ENCODE results near the gene GPR55. TPM values are rescaled to one million over a fixed set of nuclear protein-coding genes. Genes with fewer than 3 reads are reported as not detected.

GPR55 gene
- total RNA-seq, 1 experiment from 2014 or later = not detected

- Histone ChIP-seq H3K4me2 (ENCODE audit: insufficient read depth, insufficient read length, low read length) (no peak overlapping the region), H2AK5ac (ENCODE audit: insufficient read length, low read length) (no peak overlapping the region), H4K20me1 (ENCODE audit: control insufficient read depth, insufficient read depth, insufficient read length) (no peaks in the 10 kb centered on the region), H4K8ac (replicated peaks; ENCODE audit: insufficient read length, low read depth, low read length) (no peak overlapping the region), H3K79me2 (ENCODE audit: insufficient read depth, low read length) (no peaks in the 10 kb centered on the region), H3K23ac (ENCODE audit: insufficient read length, low read depth, low read length) (no peak overlapping the region), H2BK120ac (ENCODE audit: low read depth, low read length, poor library complexity, severe bottlenecking) (no peak overlapping the region), H4K91ac (ENCODE audit: insufficient read length, low read depth, low read length) (no peak overlapping the region), H3K4ac (ENCODE audit: low read depth, low read length) (no peak overlapping the region), H2AFZ (ENCODE audit: low read length) (no peak overlapping the region), H3K4me1 (ENCODE audit: insufficient read depth, low read length) (no peaks in the 10 kb centered on the region), H3K18ac (ENCODE audit: insufficient read length, low read depth, low read length) (no peak overlapping the region), H3K27ac (ENCODE audit: insufficient read length, low read depth, low read length) (no peak overlapping the region), H2BK15ac (ENCODE audit: low read depth, low read length) (no peak overlapping the region), H2BK12ac (ENCODE audit: insufficient read length, low read depth, low read length) (no peak overlapping the region), H3K27me3 (ENCODE audit: insufficient read depth, low read length) (no peaks in the 10 kb centered on the region), H2BK20ac (ENCODE audit: low read depth, low read length, poor library complexity, severe bottlenecking) (no peak overlapping the region), H3K79me1 (ENCODE audit: insufficient read depth, low read depth, low read length, poor library complexity, severe bottlenecking) (no peaks in the 10 kb centered on the region), H3K23me2 (ENCODE audit: insufficient read length, low read depth, low read length, poor library complexity, severe bottlenecking) (no peaks in the 10 kb centered on the region), H4K5ac (ENCODE audit: insufficient read length, low read depth, low read length) (no peak overlapping the region), H2BK5ac (ENCODE audit: insufficient read length, low read length) (no peak overlapping the region), H3K14ac (ENCODE audit: insufficient read depth, low read length) (no peak overlapping the region), H3K9ac (ENCODE audit: extremely low read depth, insufficient read length, low read length) (no peak overlapping the region), H3K56ac (ENCODE audit: insufficient read length, low read depth, low read length) (no peak overlapping the region), H3K9me3 (ENCODE audit: control insufficient read depth, low read depth, low read length) (no peaks in the 10 kb centered on the region), H3T11ph (ENCODE audit: low read length) (no peak overlapping the region)
- Mint-ChIP-seq H3K27me3 (ENCODE audit: low read depth) (peaks cover 3% of the 10 kb centered on the region; the same call in 1 of the 2 replicates), H3K36me3 (ENCODE audit: insufficient read depth in 1 of 3, low read depth in 3 of 3) (no peaks in the 10 kb centered on the region), H3K4me1 (peaks cover 2 to 3% of the 10 kb centered on the region in 2 experiments; a peak in 2 of 4 replicates), H3K27ac (no peak overlapping the region; a peak in 1 of 7 replicates), H3K9me3 (no peaks in the 10 kb centered on the region), H3K4me3 (no peak overlapping the region)
- no CpG with 5 or more reads among the region's 7 CpGs for WGBS (ENCODE audit: extremely low coverage, insufficient read length, low lambda C conversion rate)
- TF ChIP-seq, protein P1, sequence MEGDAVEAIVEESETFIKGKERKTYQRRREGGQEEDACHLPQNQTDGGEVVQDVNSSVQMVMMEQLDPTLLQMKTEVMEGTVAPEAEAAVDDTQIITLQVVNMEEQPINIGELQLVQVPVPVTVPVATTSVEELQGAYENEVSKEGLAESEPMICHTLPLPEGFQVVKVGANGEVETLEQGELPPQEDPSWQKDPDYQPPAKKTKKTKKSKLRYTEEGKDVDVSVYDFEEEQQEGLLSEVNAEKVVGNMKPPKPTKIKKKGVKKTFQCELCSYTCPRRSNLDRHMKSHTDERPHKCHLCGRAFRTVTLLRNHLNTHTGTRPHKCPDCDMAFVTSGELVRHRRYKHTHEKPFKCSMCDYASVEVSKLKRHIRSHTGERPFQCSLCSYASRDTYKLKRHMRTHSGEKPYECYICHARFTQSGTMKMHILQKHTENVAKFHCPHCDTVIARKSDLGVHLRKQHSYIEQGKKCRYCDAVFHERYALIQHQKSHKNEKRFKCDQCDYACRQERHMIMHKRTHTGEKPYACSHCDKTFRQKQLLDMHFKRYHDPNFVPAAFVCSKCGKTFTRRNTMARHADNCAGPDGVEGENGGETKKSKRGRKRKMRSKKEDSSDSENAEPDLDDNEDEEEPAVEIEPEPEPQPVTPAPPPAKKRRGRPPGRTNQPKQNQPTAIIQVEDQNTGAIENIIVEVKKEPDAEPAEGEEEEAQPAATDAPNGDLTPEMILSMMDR (conservative IDR thresholded peaks at IDR 0.05) = no peak
- DNase-seq = peak; percentile 3
Measured at GRCh38 chr2:230916218-230916617, 8.8 kb downstream of the GPR55 start.
